GM23338 (cell line): ENCODE results near the gene FTO. TPM values are rescaled to one million over a fixed set of nuclear protein-coding genes. Genes with fewer than 3 reads are reported as not detected.

Source experiments
- ATAC-seq: fragments of 200-7000 bp; cut with Tn5 transposase; 3 replicates; pipeline ENCODE4 v1.9.1; 2020
- DNase-seq: peaks from one replicate; pipeline ENCODE4 v3.0.0-alpha.2; 2015; ENCODE audit warnings: low spot score
- H2AFZ ChIP-seq: fragments of 200-600 bp; sonication (generic); 2 replicates; pipeline ENCODE4 v1.8.0; 2016; ENCODE audit warnings: antibody characterized with exemption, mild to moderate bottlenecking, moderate library complexity
- H3F3A ChIP-seq: fragments of 200-600 bp; sonication (generic); replicated peaks from 2 replicates; pipeline ENCODE4 v1.8.0; 2017; ENCODE audit warnings: antibody characterized with exemption, mixed run types, low read depth
- H3K27ac ChIP-seq: fragments of 200-600 bp; sonication (generic); 2 replicates; pipeline ENCODE4 v1.6.1; 2016; ENCODE audit warnings: low read depth
- H3K27me3 ChIP-seq: fragments of 200-600 bp; sonication (generic); 2 replicates; pipeline ENCODE4 v1.8.0; 2016; ENCODE audit warnings: mild to moderate bottlenecking, mixed run types, moderate library complexity; ENCODE audit not compliant: insufficient read depth
- H3K36me3 ChIP-seq: fragments of 200-600 bp; sonication (generic); 2 replicates; pipeline ENCODE4 v1.8.0; 2016; ENCODE audit warnings: mild to moderate bottlenecking; ENCODE audit not compliant: insufficient read depth
- H3K4me1 ChIP-seq: fragments of 200-600 bp; sonication (generic); 2 replicates; pipeline ENCODE4 v1.8.0; 2016; ENCODE audit warnings: mild to moderate bottlenecking, moderate library complexity; ENCODE audit not compliant: insufficient read depth
- H3K4me2 ChIP-seq: fragments of 200-600 bp; sonication (generic); 2 replicates; pipeline ENCODE4 v1.7.1; 2017; ENCODE audit warnings: mixed run types
- H3K4me3 ChIP-seq: fragments of 200-600 bp; sonication (generic); 2 replicates; pipeline ENCODE4 v1.6.1; 2016; ENCODE audit warnings: mixed run types
- H3K79me2 ChIP-seq: fragments of 200-600 bp; sonication (generic); replicated peaks from 2 replicates; pipeline ENCODE4 v1.8.0; 2017; ENCODE audit warnings: mild to moderate bottlenecking; ENCODE audit not compliant: insufficient read depth
- H3K9me2 ChIP-seq: fragments of 200-600 bp; sonication (generic); 2 replicates; pipeline ENCODE4 v1.8.0; 2017; ENCODE audit not compliant: insufficient read depth
- H4K20me1 ChIP-seq: fragments of 200-600 bp; sonication (generic); replicated peaks from 2 replicates; pipeline ENCODE4 v1.8.0; 2017; ENCODE audit warnings: mild to moderate bottlenecking; ENCODE audit not compliant: insufficient read depth
- H3K27ac Mint-ChIP-seq: 2 replicates; pipeline ENCODE4 v1.8.0; 2020; ENCODE audit warnings: inconsistent platforms, mild to moderate bottlenecking, moderate library complexity, mixed read lengths
- H3K27me3 Mint-ChIP-seq: 3 replicates; pipeline ENCODE4 v1.8.0; 2022; ENCODE audit warnings: low read depth, mild to moderate bottlenecking, moderate library complexity, mixed read lengths, inconsistent platforms; ENCODE audit not compliant: insufficient read depth, poor library complexity
- H3K36me3 Mint-ChIP-seq: 3 replicates; pipeline ENCODE4 v1.8.0; 2021; ENCODE audit warnings: low read depth, mild to moderate bottlenecking, inconsistent platforms, moderate library complexity, mixed read lengths
- H3K4me1 Mint-ChIP-seq: 3 replicates; pipeline ENCODE4 v1.8.0; 2020; ENCODE audit warnings: mild to moderate bottlenecking, inconsistent platforms, mixed read lengths
- H3K4me3 Mint-ChIP-seq: 3 replicates; pipeline ENCODE4 v1.8.0; 2021; ENCODE audit warnings: moderate library complexity, mild to moderate bottlenecking, inconsistent platforms, mixed read lengths
- H3K9me3 Mint-ChIP-seq: 3 replicates; pipeline ENCODE4 v1.8.0; 2020; ENCODE audit warnings: moderate library complexity, mild to moderate bottlenecking, inconsistent platforms, mixed read lengths
- CTCF ChIP-seq, 2 experiments: fragments of 200-600 bp in 1 of 2; sonication (generic) in 1 of 2; conservative IDR thresholded peaks; 2 replicates each; pipeline versions ENCODE4 v1.5.1 to v1.6.1; 2016 to 2017; ENCODE audit warnings: antibody characterized with exemption in 2 of 2, low read depth in 2 of 2, mild to moderate bottlenecking in 2 of 2, moderate library complexity in 1 of 2
- JUNB ChIP-seq: IDR thresholded peaks from one replicate; pipeline ENCODE4 v1.6.1; 2016; ENCODE audit warnings: antibody characterized with exemption; ENCODE audit not compliant: unreplicated experiment
- NANOG ChIP-seq: IDR thresholded peaks from 2 replicates; pipeline ENCODE4 v1.6.1; 2016; ENCODE audit warnings: antibody characterized with exemption, borderline replicate concordance
- STAT1 ChIP-seq: IDR thresholded peaks from one replicate; pipeline ENCODE4 v1.6.1; 2016; ENCODE audit warnings: antibody characterized with exemption; ENCODE audit not compliant: unreplicated experiment
- ZNF462 ChIP-seq: fragments of 250-450 bp; sonication (Bioruptor Pico); IDR thresholded peaks from 2 replicates; pipeline ENCODE4 v1.5.0; 2020; ENCODE audit warnings: mild to moderate bottlenecking, moderate library complexity
- polyA plus RNA-seq: library from polyadenylated mRNA; unstranded; fragments of >200 nt; fragmentation: Nextera tagmentation; extraction: Ambion mirVana; gene quantifications from 2 replicates; pipeline ENCODE4 v1.2.1, GENCODE V29; 2016
- total RNA-seq: library from RNA; depleted of rRNA; stranded (reverse); fragments of >200 nt; shearing (Covaris generic); gene quantifications from 2 replicates; pipeline ENCODE4 v1.2.3, GENCODE V29; 2014

FTO gene
- total and polyA plus RNA-seq, 2 experiments from 2014 or later: 17.7 to 69.6 TPM

- TF ChIP-seq ZNF462: no peak
- TF ChIP-seq NANOG: no peak
- no peak for TF ChIP-seq STAT1
Measured at GRCh38 chr16:53995378-53995777, 291.4 kb downstream of the FTO start (continued).

GRCh38 chr16:53996961-53997360 lies 293.0 kb downstream of the FTO start:
- Histone ChIP-seq H3K9me2 (no peaks in the 10 kb centered on the region), H3K79me2 (no peaks in the 10 kb centered on the region), H4K20me1 (no peaks in the 10 kb centered on the region), H3F3A (no peaks in the 10 kb centered on the region), H3K4me1 (peaks cover 4% of the 10 kb centered on the region), H3K4me2 (no peak overlapping the region), H3K27ac (no peak overlapping the region), H3K27me3 (no peaks in the 10 kb centered on the region), H2AFZ (no peak overlapping the region), H3K4me3 (no peak overlapping the region), H3K36me3 (no peaks in the 10 kb centered on the region)
- Mint-ChIP-seq H3K36me3 (no peaks in the 10 kb centered on the region; the same call in 2 of the 3 replicates), H3K4me1 (peaks cover 10% of the 10 kb centered on the region), H3K27ac (no peak overlapping the region), H3K27me3 (peaks cover 4% of the 10 kb centered on the region), H3K9me3 (no peaks in the 10 kb centered on the region), H3K4me3 (no peak overlapping the region)
- no peak for DNase-seq
- TF ChIP-seq JUNB (no peak), CTCF (conservative IDR thresholded peaks at IDR 0.05; ENCODE audit: low read depth in 2 of 2) (no peak)
- no peak for ATAC-seq
